Neutrophil (primary cell): ENCODE data around the gene TMEM270.

Experiments
- H3K27ac ChIP-seq: fragments of 200-600 bp; sonication (generic); 2 replicates; pipeline ENCODE4 v1.5.1; 2016; ENCODE audit warnings: mild to moderate bottlenecking, moderate library complexity
- H3K27me3 ChIP-seq: fragments of 200-600 bp; sonication (generic); 2 replicates; pipeline ENCODE4 v1.6.0; 2016; ENCODE audit warnings: mild to moderate bottlenecking
- H3K36me3 ChIP-seq: fragments of 200-600 bp; sonication (generic); 2 replicates; pipeline ENCODE4 v1.5.1; 2017
- H3K4me1 ChIP-seq, 2 experiments: fragments of 200-600 bp in 1 of 2; sonication (generic) in 1 of 2; 1 replicate in 1 of 2; 2 replicates in 1 of 2; pipeline versions ENCODE4 v1.5.1 to v1.6.1; 2013 to 2016; ENCODE audit warnings: low read depth in 1 of 2, low read length in 1 of 2, mild to moderate bottlenecking in 1 of 2, moderate library complexity in 1 of 2; ENCODE audit not compliant: control insufficient read depth in 1 of 2, insufficient read depth in 1 of 2
- H3K4me3 ChIP-seq, 2 experiments: fragments of 200-600 bp in 1 of 2; sonication (generic) in 1 of 2; 1 replicate in 1 of 2; 2 replicates in 1 of 2; pipeline ENCODE4 v1.5.1; 2013 to 2016; ENCODE audit warnings: low read depth in 1 of 2, low read length in 1 of 2, mild to moderate bottlenecking in 1 of 2, moderate library complexity in 1 of 2
- H3K9me3 ChIP-seq: fragments of 200-600 bp; sonication (generic); 2 replicates; pipeline ENCODE4 v1.5.1; 2016
- CTCF ChIP-seq: fragments of 200-600 bp; sonication (generic); IDR thresholded peaks from 2 replicates; pipeline ENCODE4 v1.5.1; 2016; ENCODE audit warnings: antibody characterized with exemption

Gene TMEM270

GRCh38 chr7:73905360-73905759 is 44.4 kb downstream of the TMEM270 start:
- Histone ChIP-seq H3K36me3 (no peaks in the 10 kb centered on the region), H3K27ac (no peak overlapping the region), H3K4me1 (no peaks in the 10 kb centered on the region), H3K27me3 (no peaks in the 10 kb centered on the region), H3K4me3 (no peak overlapping the region), H3K9me3 (no peaks in the 10 kb centered on the region)
- TF ChIP-seq CTCF = no peak

- H3K4me3 ChIP-seq = no peak overlapping the region
- H3K27me3 ChIP-seq = no peaks in the 10 kb centered on the region
- H3K9me3 ChIP-seq = no peaks in the 10 kb centered on the region
- TF ChIP-seq CTCF = no peak
- no peaks in the 10 kb centered on the region for H3K36me3 ChIP-seq
- H3K4me1 ChIP-seq = no peaks in the 10 kb centered on the region
- H3K27ac ChIP-seq = no peak overlapping the region
These were observed 45.9 kb downstream of the TMEM270 start for GRCh38 chr7:73906874-73907273.

GRCh38 chr7:73907554-73908122 is 46.7 kb downstream of the TMEM270 start:
- H3K9me3 ChIP-seq = no peaks in the 10 kb centered on the region
- no peaks in the 10 kb centered on the region for H3K4me1 ChIP-seq
- no peak overlapping the region for H3K27ac ChIP-seq
- no peaks in the 10 kb centered on the region for H3K36me3 ChIP-seq
- H3K4me3 ChIP-seq = no peak overlapping the region
- no peaks in the 10 kb centered on the region for H3K27me3 ChIP-seq
- TF ChIP-seq CTCF = no peak

- no peaks in the 10 kb centered on the region for H3K4me1 ChIP-seq
- no peaks in the 10 kb centered on the region for H3K9me3 ChIP-seq
- no peaks in the 10 kb centered on the region for H3K27me3 ChIP-seq
- H3K27ac ChIP-seq = no peak overlapping the region
- H3K36me3 ChIP-seq = no peaks in the 10 kb centered on the region
- no peak overlapping the region for H3K4me3 ChIP-seq
- TF ChIP-seq CTCF = no peak
These were observed 47.2 kb downstream of the TMEM270 start for GRCh38 chr7:73908123-73908611.

- TF ChIP-seq CTCF = no peak
- Histone ChIP-seq H3K27me3 (no peaks in the 10 kb centered on the region), H3K9me3 (no peaks in the 10 kb centered on the region), H3K36me3 (no peaks in the 10 kb centered on the region), H3K4me3 (no peak overlapping the region), H3K27ac (no peak overlapping the region), H3K4me1 (no peaks in the 10 kb centered on the region)
These were observed 48.3 kb downstream of the TMEM270 start for GRCh38 chr7:73909051-73909941.
